GM12878 (cell line): ENCODE results near the gene LSM7. TPM values are rescaled to one million over a fixed set of nuclear protein-coding genes. Genes with fewer than 3 reads are reported as not detected.
A peak's percentile ranks its signal among the peaks of the same experiment; 100 is the strongest.

Experiments
- ATAC-seq: fragments of 200-7000 bp; cut with Tn5 transposase; 3 replicates; pipeline ENCODE4 v1.9.1; 2020; ENCODE audit warnings: mild to moderate bottlenecking, moderate library complexity
- BruUV-seq: library from RNA; stranded (reverse); fragments of 400-500 nt; replicated peaks from 2 replicates; lab custom pipeline; 2021; lab: Mats Ljungman, UMichigan
- CTCF ChIA-PET: fragments of 300-600 bp; sonication (Branson Sonifier 250); formaldehyde crosslinking; extraction: SDS; loops from one replicate; lab custom pipeline; 2021; ENCODE audit warnings: inconsistent platforms; lab: Yijun Ruan, JAX
- POLR2A ChIA-PET: fragments of 350-600 bp; formaldehyde crosslinking; extraction: SDS; loops from one replicate; lab custom pipeline; 2021; ENCODE audit warnings: inconsistent platforms; lab: Charles Lee
- RAD21 ChIA-PET: fragments of 300-600 bp; sonication (Branson Sonifier 250); formaldehyde crosslinking; loops from one replicate; lab custom pipeline; 2023; ENCODE audit warnings: antibody characterized with exemption; ENCODE audit not compliant: unreplicated experiment; lab: Charles Lee
- SMC1A ChIA-PET: fragments of 300-600 bp; sonication (Branson Sonifier 250); formaldehyde crosslinking; loops from one replicate; lab custom pipeline; 2023; ENCODE audit not compliant: unreplicated experiment, uncharacterized antibody; lab: Charles Lee
- DNase-seq: peaks from one replicate; pipeline ENCODE4 v3.0.0-alpha.2; 2011; ENCODE audit warnings: low read depth, low spot score
- FAIRE-seq: peaks from 3 replicates; lab custom pipeline; 2011; peaks lifted over from hg19 to GRCh38; lab: Jason Lieb, UNC
- H2AFZ ChIP-seq: 2 replicates; pipeline ENCODE4 v1.6.0; 2011; ENCODE audit warnings: low read depth, low read length, control low read depth; ENCODE audit not compliant: control insufficient read depth
- H3K27ac ChIP-seq: 2 replicates; pipeline ENCODE4 v1.5.1; 2011; ENCODE audit warnings: control low read depth; ENCODE audit not compliant: control insufficient read depth, insufficient read depth
- H3K27me3 ChIP-seq, 2 experiments: replicated peaks in 1 of 2; 2 replicates each; pipeline versions ENCODE4 v1.6.0 to v1.6.1; 2011; ENCODE audit warnings: low read length in 1 of 2; ENCODE audit not compliant: control insufficient read depth in 2 of 2, insufficient read depth in 2 of 2
- H3K36me3 ChIP-seq, 2 experiments: 2 replicates each; pipeline ENCODE4 v1.5.1; 2011; ENCODE audit warnings: low read length in 1 of 2; ENCODE audit not compliant: control insufficient read depth in 2 of 2, insufficient read depth in 2 of 2
- H3K4me1 ChIP-seq: 2 replicates; pipeline ENCODE4 v1.6.1; 2011; ENCODE audit warnings: mild to moderate bottlenecking, low read length, moderate library complexity, mixed read lengths; ENCODE audit not compliant: control insufficient read depth, insufficient read depth
- H3K4me2 ChIP-seq: 2 replicates; pipeline ENCODE4 v1.6.0; 2011; ENCODE audit warnings: control low read depth; ENCODE audit not compliant: control insufficient read depth, insufficient read depth
- H3K4me3 ChIP-seq: fragments of 200-600 bp; sonication (generic); 2 replicates; pipeline ENCODE4 v1.5.1; 2016
- H3K79me2 ChIP-seq: 2 replicates; pipeline ENCODE4 v1.6.0; 2011; ENCODE audit warnings: low read length; ENCODE audit not compliant: control insufficient read depth, insufficient read depth
- H3K9ac ChIP-seq: 2 replicates; pipeline ENCODE4 v1.8.0; 2011; ENCODE audit warnings: low read length, control low read depth, mixed read lengths; ENCODE audit not compliant: control insufficient read depth, insufficient read depth
- H3K9me3 ChIP-seq: replicated peaks from 3 replicates; pipeline ENCODE4 v1.5.1; 2011; ENCODE audit warnings: mild to moderate bottlenecking, low read length; ENCODE audit not compliant: control insufficient read depth, insufficient read depth
- H4K20me1 ChIP-seq: 2 replicates; pipeline ENCODE4 v1.6.0; 2011; ENCODE audit not compliant: control insufficient read depth, insufficient read depth
- CTCF ChIP-seq, 3 experiments: IDR thresholded peaks in 2 of 3; conservative IDR thresholded peaks in 1 of 3; 2 replicates each; pipeline ENCODE4 v1.5.1; 2011; ENCODE audit warnings: low read depth in 3 of 3, low read length in 3 of 3, mild to moderate bottlenecking in 3 of 3, control low read depth in 2 of 3, moderate library complexity in 2 of 3, inconsistent platforms in 1 of 3, mixed read lengths in 1 of 3; ENCODE audit not compliant: control insufficient read depth in 2 of 3, insufficient read depth in 1 of 3; ENCODE audit errors: extremely low read depth in 1 of 3
- HDAC6 ChIP-seq: fragments of 200-600 bp; sonication (generic); IDR thresholded peaks from one replicate; pipeline ENCODE4 v1.8.0; 2017; ENCODE audit warnings: antibody characterized with exemption; ENCODE audit not compliant: unreplicated experiment
- IRF5 ChIP-seq: fragments of 450-650 bp; IDR thresholded peaks from 2 replicates; pipeline ENCODE4 v1.6.1; 2017; ENCODE audit warnings: borderline replicate concordance
- KLF5 ChIP-seq: fragments of 450-650 bp; IDR thresholded peaks from 2 replicates; pipeline ENCODE4 v1.6.1; 2014; ENCODE audit warnings: mild to moderate bottlenecking; ENCODE audit not compliant: partially characterized antibody
- PAX5 ChIP-seq: IDR thresholded peaks from 2 replicates; pipeline ENCODE4 v1.6.1; 2011; ENCODE audit warnings: low read depth, low read length, borderline replicate concordance
- RELB ChIP-seq: fragments of 450-650 bp; IDR thresholded peaks from 2 replicates; pipeline ENCODE4 v1.6.1; 2017; ENCODE audit warnings: low read depth, mild to moderate bottlenecking, moderate library complexity
- SKIL ChIP-seq: fragments of 450-650 bp; IDR thresholded peaks from 2 replicates; pipeline ENCODE4 v1.6.1; 2017; ENCODE audit warnings: mild to moderate bottlenecking, low read depth, inconsistent platforms; ENCODE audit not compliant: poor library complexity, severe bottlenecking
- ZNF592 ChIP-seq: fragments of 450-650 bp; IDR thresholded peaks from 2 replicates; pipeline ENCODE4 v1.6.1; 2017; ENCODE audit warnings: mild to moderate bottlenecking, moderate library complexity
- WGBS: methylation state at CpG from one replicate; pipeline ENCODE4 v1.1.6; 2016; ENCODE audit warnings: low lambda C conversion rate; ENCODE audit not compliant: insufficient replicate concordance, insufficient coverage; ENCODE audit errors: missing lambda C conversion rate; 5-methylcytosine and 5-hydroxymethylcytosine counted together
- in situ Hi-C: fragments of 300-500 bp; cut with MboI; formaldehyde crosslinking; loops from 9 replicates; pipeline ENCODE4 v1.14.3; 2018; ENCODE audit warnings: mixed read lengths
- intact Hi-C: fragments of 100-400 bp; cut with micrococcal nuclease; formaldehyde crosslinking; loops from one replicate; pipeline ENCODE4 v1.14.2; 2022; ENCODE audit not compliant: unreplicated experiment
- polyA plus RNA-seq, 11 experiments: library from polyadenylated mRNA; depleted of rRNA in 4 of 11; unstranded in 6 of 11; stranded (reverse) in 5 of 11; fragments of >200 nt; fragmentation: Nextera tagmentation in 4 of 11; fragmentation: Illumina TruSeq in 1 of 11; extraction: Ambion mirVana in 4 of 11; extraction: Trizol in 1 of 11; gene quantifications; 1 replicate in 1 of 11; 2 replicates in 10 of 11; pipeline versions ENCODE4 v1.2.1 to v1.2.3, GENCODE V29; 2011 to 2016; ENCODE audit warnings: inconsistent platforms in 2 of 11, missing spikeins in 2 of 11, low read depth in 1 of 11
- total RNA-seq, 4 experiments: library from RNA; depleted of rRNA in 3 of 4; stranded (reverse); fragments of >200 nt in 3 of 4; fragmentation: Illumina TruSeq in 1 of 4; extraction: Trizol in 1 of 4; gene quantifications; 2 replicates each; pipeline versions ENCODE4 v1.2.1 to v1.2.3, GENCODE V29; 2013 to 2021

LSM7 gene
- total and polyA plus RNA-seq, 10 of the 15 experiments (the other 5 are each of a cell fraction or from before 2014, with no cell fraction given): 24.4 to 424 (median 217) TPM

GRCh38 chr19:2334426-2334825 lies 6.0 kb upstream of the LSM7 start (continued):
- TF ChIP-seq IRF5 (no peak), KLF5 (no peak)

GRCh38 chr19:2333807-2334211 lies 5.4 kb upstream of the LSM7 start:
- in situ Hi-C loops: no loop called here
- ChIA-PET CTCF (no interaction called here), POLR2A (no interaction called here)

More at GRCh38 chr19:2333807-2334211, 5.4 kb upstream of the LSM7 start:
- Histone ChIP-seq H3K4me2 (no peak overlapping the region), H3K27ac (no peak overlapping the region), H3K36me3 (peaks cover 0 to 4% of the 10 kb centered on the region in 2 experiments; a peak in 3 of 4 replicates), H3K27me3 (no peaks in the 10 kb centered on the region), H3K79me2 (peaks cover 29% of the 10 kb centered on the region), H2AFZ (no peak overlapping the region), H4K20me1 (no peaks in the 10 kb centered on the region), H3K9ac (no peak overlapping the region), H3K4me1 (peaks cover 13% of the 10 kb centered on the region), H3K4me3 (no peak overlapping the region), H3K9me3 (no peaks in the 10 kb centered on the region; the same call in 2 of the 3 replicates)
- DNase-seq: no peak
- ChIA-PET SMC1A (no interaction called here), RAD21 (interaction anchor here (0.5 kb wide), 1 partner anchor 180 kb away, joined by 3 read pairs; no protein-coding TSS in a partner anchor)
- ATAC-seq: no peak
- WGBS: 60% methylated on average over 11 of the region's 11 CpGs
- intact Hi-C loops: no loop called here
- no TSS peak for BruUV-seq
- TF ChIP-seq SKIL (no peak), CTCF (IDR thresholded peaks at IDR 0.05 in 2 of 3, conservative IDR thresholded peaks at IDR 0.05 in 1 of 3; ENCODE audit: control insufficient read depth in 2 of 3, extremely low read depth in 1 of 3, insufficient read depth in 1 of 3, low read depth in 3 of 3, low read length in 3 of 3) (0 out of 6 replicates have a peak, but pooled peaks of 1 of the 3 experiments have one; percentile 0), PAX5 (no peak), RELB (no peak), HDAC6 (no peak), ZNF592 (no peak)
- FAIRE-seq: no peak
